NCI-H146 treated with DMSO at 0.1 percent for 48 hours (cell line): ENCODE measurements around the gene ZMYND15.

Source experiments
- DNase-seq: peaks from one replicate; lab custom pipeline; 2025; ENCODE audit not compliant: unreplicated experiment; lab: John Stamatoyannopoulos, UW

ZMYND15 gene

DNA sequence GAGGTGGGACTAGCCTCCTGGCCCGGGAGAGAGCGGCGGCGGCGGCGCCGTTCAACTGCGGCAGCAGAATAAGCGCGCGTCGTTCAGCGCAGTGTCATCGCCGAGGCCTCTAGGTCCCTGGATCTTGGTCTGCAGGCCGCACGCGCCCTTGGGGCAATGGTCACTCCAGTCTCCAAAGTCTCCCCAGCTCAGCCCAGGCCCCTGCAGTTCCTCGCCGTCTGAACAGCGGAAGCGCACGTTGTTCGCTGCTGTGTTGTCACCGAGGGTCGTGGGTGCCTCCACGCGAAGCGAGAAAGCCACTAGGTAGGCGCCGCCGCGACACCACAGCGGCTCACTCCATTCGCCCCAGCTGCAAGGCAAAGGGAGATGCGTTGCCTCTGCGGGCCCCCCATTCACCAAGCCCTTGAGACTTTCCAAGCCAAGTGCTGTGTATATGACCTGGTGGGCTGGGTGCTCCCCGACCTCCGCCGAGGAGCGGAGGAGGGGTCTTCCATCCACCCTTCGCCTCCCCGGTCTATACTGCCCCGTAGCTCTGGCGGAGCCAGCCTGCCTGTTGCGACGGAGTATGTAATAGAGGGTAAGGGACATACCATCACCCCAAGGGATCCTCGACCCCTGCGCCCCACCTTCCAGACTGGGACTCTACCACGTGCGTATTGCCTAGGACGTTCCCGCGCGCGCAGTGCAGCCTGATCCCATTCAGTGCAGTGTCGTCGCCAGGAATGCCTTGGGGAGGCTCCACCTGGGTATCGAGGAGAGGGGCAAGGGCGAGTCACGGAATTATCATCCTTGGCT, 45.9 kb downstream of the ZMYND15 start:
- no peak for DNase-seq

DNA sequence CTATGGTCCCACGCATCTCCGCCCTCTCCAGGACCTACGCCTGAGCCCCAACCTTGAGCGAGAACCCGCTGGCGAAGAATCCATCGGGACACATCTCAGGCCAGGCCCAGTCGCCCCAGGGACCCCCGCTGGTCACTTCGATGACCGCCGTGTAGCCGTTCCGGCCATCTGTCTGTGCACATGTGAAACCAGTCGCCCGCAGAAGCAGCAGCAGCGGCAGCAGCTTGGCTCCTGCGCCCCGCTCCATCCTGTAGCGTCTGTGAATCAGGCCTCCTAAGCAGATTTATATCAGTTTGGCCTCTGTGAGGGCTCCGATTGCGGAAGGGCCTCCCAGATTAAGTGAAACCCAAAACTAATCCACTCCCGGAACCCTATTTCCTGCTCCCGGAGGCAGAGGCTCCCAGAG, 46.5 kb downstream of the ZMYND15 start, which contains the start of gene VMO1:
TSS of gene VMO1 (minus strand) at position 259 of the 406 bp plus-strand sequence. CDS start at position 247, 12 bp downstream.
- no peak for DNase-seq

DNA sequence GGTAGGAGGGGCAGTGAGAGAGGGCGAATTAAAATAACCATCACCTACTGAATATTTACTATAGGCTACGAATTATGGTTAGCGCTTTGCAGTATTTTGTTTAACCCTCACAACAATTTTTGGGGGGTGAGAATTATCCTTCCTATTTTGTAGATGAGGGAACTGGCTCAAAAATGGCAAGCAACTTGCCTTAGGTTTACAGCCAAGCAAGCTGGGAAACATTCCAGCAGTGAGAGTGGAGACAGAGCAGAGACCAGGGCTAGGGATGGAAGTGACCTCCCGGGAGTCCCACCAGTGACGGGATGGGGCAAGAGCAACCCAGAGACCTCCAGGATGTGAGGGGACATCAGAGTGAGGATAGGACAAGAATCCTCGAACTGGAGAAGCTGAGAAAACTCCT, 46.9 kb downstream of the ZMYND15 start:
- no peak for DNase-seq

DNA sequence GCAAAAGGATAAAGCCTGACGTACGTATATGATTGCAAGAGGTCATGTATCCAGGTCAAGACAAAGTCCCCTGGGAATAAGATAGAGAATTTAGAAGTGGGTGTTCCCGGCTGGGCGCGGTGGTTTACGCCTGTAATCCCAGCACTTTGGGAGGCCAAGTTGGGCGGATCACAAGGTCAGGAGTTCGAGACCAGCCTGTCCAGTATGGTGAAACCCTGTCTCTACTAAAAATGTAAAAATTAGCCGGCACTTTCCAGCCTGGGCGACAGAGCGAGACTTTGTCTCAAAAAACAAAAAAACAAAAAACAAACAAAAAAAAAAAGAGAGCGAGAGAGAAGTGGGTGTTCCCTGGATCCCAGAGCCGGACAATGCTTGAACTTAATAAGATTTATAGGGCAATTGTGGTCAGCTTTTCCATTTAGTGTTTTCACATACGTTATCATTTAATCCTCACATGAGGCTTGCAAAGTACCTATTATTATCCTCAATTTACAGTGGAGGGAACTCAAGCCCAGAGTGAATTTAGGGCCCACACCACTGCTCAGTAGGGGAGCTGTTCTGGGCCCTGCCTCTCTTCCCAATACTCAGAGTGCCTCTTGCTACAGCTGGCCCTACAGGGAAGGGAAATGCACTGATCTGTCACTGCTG, 48.6 kb downstream of the ZMYND15 start:
- no peak for DNase-seq

DNA sequence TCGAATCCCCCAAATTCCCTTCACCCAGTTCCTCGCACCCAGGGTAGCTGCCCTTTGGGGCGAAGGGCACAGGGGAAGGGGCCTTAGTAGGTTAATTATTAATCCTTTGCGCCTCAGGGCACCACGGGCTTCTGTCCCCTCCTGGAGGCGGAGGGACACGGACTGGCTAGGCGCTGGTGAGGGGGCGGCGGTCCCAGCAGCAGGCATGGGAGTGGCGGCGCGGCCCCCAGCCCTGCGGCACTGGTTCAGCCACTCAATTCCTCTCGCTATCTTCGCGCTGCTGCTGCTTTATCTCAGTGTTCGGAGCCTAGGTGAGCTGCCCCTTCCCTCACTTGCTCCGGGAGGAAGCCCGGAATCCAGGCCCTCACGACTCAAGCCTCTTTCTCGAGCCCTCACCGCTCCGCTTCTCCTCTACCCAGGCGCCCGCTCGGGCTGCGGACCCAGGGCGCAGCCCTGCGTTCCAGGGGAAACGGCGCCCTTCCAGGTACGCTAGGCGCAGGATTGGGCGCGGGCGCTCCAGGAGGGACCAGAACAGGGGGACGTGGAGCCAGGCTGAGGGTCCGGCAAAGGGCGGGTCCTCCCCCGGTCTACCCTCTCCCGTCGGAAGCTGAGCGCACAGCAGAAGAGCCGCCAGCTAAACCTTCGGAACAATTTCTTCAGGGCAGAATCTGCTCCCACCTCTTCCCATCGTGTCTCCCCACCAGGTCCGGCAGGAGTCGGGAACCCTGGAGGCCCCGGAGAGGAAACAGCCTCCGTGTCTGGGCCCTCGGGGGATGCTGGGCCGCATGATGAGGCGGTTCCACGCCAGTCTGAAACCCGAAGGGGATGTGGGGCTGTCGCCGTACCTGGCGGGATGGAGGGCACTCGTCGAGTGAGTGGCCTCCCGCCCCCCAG, 49.4 kb downstream of the ZMYND15 start, which contains the start of gene GLTPD2:
TSS of gene GLTPD2 (plus strand) at position 158 of the 894 bp plus-strand sequence. CDS start at position 206, 48 bp downstream.
- no peak for DNase-seq

DNA sequence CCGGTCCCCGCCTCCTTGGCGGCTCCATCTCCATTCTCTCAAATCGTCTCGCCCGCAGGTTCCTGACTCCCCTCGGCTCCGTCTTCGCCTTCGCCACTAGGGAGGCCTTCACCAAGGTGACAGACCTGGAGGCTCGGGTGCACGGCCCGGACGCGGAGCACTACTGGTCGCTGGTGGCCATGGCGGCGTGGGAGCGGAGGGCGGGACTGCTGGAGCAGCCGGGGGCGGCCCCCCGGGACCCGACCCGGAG, 50.0 kb downstream of the ZMYND15 start:
- DNase-seq = no peak

DNA sequence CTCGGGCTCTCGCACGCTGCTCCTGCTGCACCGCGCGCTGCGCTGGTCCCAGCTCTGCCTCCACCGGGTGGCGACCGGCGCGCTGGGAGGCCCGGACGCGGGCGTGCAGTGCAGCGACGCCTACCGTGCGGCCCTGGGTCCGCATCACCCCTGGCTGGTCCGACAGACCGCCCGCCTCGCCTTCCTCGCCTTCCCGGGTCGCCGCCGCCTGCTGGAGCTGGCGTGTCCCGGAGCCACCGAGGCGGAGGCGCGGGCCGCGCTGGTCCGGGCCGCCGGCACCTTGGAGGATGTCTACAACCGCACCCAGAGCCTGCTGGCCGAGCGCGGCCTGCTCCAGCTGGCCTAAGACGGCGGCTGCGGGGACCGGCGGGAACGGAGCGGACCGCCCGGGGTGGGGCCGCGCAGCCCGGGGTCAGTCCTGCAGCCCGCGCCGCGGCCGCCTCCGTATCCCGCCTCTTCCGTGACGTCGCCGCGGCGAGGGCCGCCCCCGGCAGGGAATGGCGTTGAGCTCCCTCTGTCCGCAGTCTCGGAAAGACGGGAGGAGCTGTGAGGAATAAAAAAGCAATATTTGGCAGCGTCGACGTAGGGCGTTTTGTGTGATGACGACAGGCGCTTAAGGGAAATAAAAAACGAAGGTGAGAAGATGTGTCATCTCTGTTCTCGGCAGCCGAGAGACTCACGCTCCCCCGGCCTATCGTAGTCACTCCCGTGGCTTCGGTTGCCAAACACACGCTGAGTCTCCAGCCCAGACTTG, 50.5 kb downstream of the ZMYND15 start:
- DNase-seq = peak; percentile 66

DNA sequence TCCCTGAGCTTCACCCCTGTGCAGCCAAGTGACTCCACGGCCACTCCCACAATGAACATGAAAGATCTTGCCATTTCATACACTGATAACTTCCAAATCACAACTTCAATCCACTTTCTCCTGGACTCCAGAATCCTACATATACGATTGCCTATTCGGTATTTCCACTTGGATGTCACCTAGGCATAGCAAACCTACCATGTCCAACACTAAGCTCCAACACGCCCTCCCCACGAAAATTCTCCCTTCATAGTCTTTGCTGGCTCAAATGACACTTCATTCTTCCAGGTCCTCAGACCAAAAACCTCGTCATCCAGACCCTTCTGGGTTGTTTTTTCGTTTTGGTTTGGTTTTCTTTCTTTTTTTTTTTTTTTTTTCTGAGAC, 51.1 kb downstream of the ZMYND15 start:
- DNase-seq = no peak

DNA sequence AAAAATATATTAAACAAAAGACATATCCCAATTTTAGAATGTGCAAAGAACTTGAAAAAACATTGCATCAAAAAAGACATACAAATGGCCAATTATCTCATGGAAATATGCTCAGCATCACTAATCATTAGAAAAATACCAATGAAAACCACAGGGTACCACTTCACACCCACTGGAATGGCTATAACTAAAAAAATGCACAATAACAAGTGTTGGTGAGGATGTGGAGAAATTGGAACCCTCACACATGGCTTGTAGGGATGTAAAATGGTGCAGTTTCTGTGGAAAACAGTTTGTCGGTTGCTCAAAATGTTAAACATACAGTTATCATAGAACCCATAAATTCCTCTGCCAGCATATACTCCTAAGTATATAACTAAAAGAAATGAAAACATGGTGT, 55.5 kb downstream of the ZMYND15 start:
- DNase-seq = no peak
